PC-3 (cell line): ENCODE measurements around the gene GZF1. TPM values are rescaled to one million over a fixed set of nuclear protein-coding genes. Genes with fewer than 3 reads are reported as not detected.
A peak's percentile ranks its signal among the peaks of the same experiment; 100 is the strongest.

Source experiments
- ATAC-seq: fragments of 200-7000 bp; cut with Tn5 transposase; 2 replicates; pipeline ENCODE4 v1.9.1; 2020; ENCODE audit warnings: mild to moderate bottlenecking, moderate library complexity
- BruUV-seq: library from RNA; stranded (reverse); fragments of 400-500 nt; replicated peaks from 2 replicates; lab custom pipeline; 2021; lab: Mats Ljungman, UMichigan
- CTCF ChIA-PET: fragments of 300-600 bp; sonication (Branson Sonifier 250); formaldehyde crosslinking; loops from one replicate; lab custom pipeline; 2022; ENCODE audit warnings: antibody characterized with exemption; lab: Charles Lee
- POLR2A ChIA-PET: fragments of 300-600 bp; sonication (Branson Sonifier 250); formaldehyde crosslinking; loops from one replicate; lab custom pipeline; 2022; ENCODE audit warnings: antibody characterized with exemption; ENCODE audit not compliant: unreplicated experiment; lab: Charles Lee
- DNase-seq: peaks from one replicate; pipeline ENCODE4 v3.0.0-alpha.2; 2015
- H2AFZ ChIP-seq: fragments of 300-600 bp; sonication (generic); 2 replicates; pipeline ENCODE4 v1.6.0; 2016; ENCODE audit warnings: antibody characterized with exemption, low read length
- H3F3A ChIP-seq: fragments of 300-600 bp; sonication (generic); one replicate; pipeline ENCODE4 v1.6.0; 2017; ENCODE audit warnings: antibody characterized with exemption, low read length, control low read depth, mild to moderate bottlenecking; ENCODE audit not compliant: unreplicated experiment
- H3K27ac ChIP-seq: fragments of 300-600 bp; sonication (generic); 2 replicates; pipeline ENCODE4 v1.5.1; 2016; ENCODE audit warnings: mild to moderate bottlenecking, low read length
- H3K27me3 ChIP-seq: fragments of 300-600 bp; sonication (generic); 2 replicates; pipeline ENCODE4 v1.6.1; 2016; ENCODE audit warnings: low read length, mixed read lengths
- H3K36me3 ChIP-seq: fragments of 300-600 bp; sonication (generic); 2 replicates; pipeline ENCODE4 v1.6.1; 2016; ENCODE audit warnings: low read depth, mixed run types, low read length, mixed read lengths
- H3K4me1 ChIP-seq: fragments of 300-600 bp; sonication (generic); 2 replicates; pipeline ENCODE4 v1.5.1; 2016; ENCODE audit warnings: low read length; ENCODE audit not compliant: insufficient read depth
- H3K4me2 ChIP-seq: fragments of 300-600 bp; sonication (generic); 2 replicates; pipeline ENCODE4 v1.6.0; 2016; ENCODE audit warnings: low read length
- H3K4me3 ChIP-seq: fragments of 300-600 bp; sonication (generic); 2 replicates; pipeline ENCODE4 v1.5.1; 2016; ENCODE audit warnings: mild to moderate bottlenecking, low read length, mixed read lengths
- H3K79me2 ChIP-seq: fragments of 300-600 bp; sonication (generic); 2 replicates; pipeline ENCODE4 v1.6.1; 2017; ENCODE audit warnings: low read length, mixed read lengths
- H3K9ac ChIP-seq: fragments of 300-600 bp; sonication (generic); 2 replicates; pipeline ENCODE4 v1.6.0; 2016; ENCODE audit warnings: mild to moderate bottlenecking, low read length
- H3K9me2 ChIP-seq: fragments of 300-600 bp; sonication (generic); replicated peaks from 2 replicates; pipeline ENCODE4 v1.6.1; 2016; ENCODE audit warnings: mixed run types, low read length, mixed read lengths
- H3K9me3 ChIP-seq: fragments of 300-600 bp; sonication (generic); 2 replicates; pipeline ENCODE4 v1.6.1; 2016; ENCODE audit warnings: low read length, mixed read lengths
- H4K20me1 ChIP-seq: fragments of 300-600 bp; sonication (generic); 2 replicates; pipeline ENCODE4 v1.6.1; 2016; ENCODE audit warnings: low read length, mixed read lengths
- EZH2 ChIP-seq: fragments of 300-600 bp; sonication (generic); IDR thresholded peaks from one replicate; pipeline ENCODE4 v1.6.1; 2017; ENCODE audit warnings: antibody characterized with exemption, mild to moderate bottlenecking, low read length; ENCODE audit not compliant: unreplicated experiment
- EZH2phosphoT487 ChIP-seq: fragments of 300-600 bp; sonication (generic); IDR thresholded peaks from 2 replicates; pipeline ENCODE4 v1.6.1; 2018; ENCODE audit warnings: mild to moderate bottlenecking, antibody characterized with exemption, low read length, borderline replicate concordance
- intact Hi-C: fragments of 100-400 bp; cut with micrococcal nuclease; formaldehyde crosslinking; loops from 2 replicates; pipeline ENCODE4 v1.9.0; 2023
- total RNA-seq: library from RNA; depleted of rRNA; stranded (reverse); fragments of >200 nt; gene quantifications from 2 replicates; pipeline ENCODE4 v1.2.3, GENCODE V29; 2014
- TF ChIP-seq, protein P1 (sequence below): fragments of 300-600 bp; sonication (generic); conservative IDR thresholded peaks from 2 replicates; pipeline ENCODE4 v1.5.1; 2017; ENCODE audit warnings: antibody characterized with exemption, low read depth, mild to moderate bottlenecking, low read length

GZF1 gene
- total RNA-seq, 1 experiment from 2014 or later, result 16.0 TPM

DNA sequence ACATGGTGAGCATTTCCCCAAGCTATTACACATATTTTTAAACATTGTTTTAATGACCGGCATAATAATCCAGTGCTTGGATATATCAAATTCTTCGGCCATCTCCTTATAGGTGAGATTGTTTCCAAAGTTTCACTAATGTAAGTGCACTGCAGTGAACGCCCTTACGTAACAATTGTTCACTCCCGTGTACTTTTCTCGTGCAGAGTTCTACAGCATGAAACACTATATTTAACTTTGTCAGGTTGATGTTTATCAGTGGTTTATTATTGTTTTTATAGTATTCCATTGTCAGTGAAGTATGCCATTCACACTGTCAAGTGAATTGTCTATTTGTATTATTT lies 3.4 kb upstream of the GZF1 start:
- no peak for DNase-seq
- TF ChIP-seq EZH2phosphoT487, result no peak
- TF ChIP-seq EZH2, result no peak
- peaks cover 18% of the 10 kb centered on the region; the same call in 1 of the 2 replicates for H3K36me3 ChIP-seq
- peak overlapping the region; percentile 92 for H3K4me2 ChIP-seq
- H3K9me3 ChIP-seq, result no peaks in the 10 kb centered on the region
- POLR2A ChIA-PET, result interaction anchor here (0.6 to 1.8 kb wide), 3 partner anchors 8 to 63 kb away, joined by 3 to 20 read pairs (median 9); partner anchors contain the start of genes NAPB and NXT1
- peaks cover 41% of the 10 kb centered on the region for H3K79me2 ChIP-seq
- no peaks in the 10 kb centered on the region for H3K27me3 ChIP-seq
- no peak for ATAC-seq
- BruUV-seq, result no TSS peak
- peak overlapping the region; percentile 43 for H3K9ac ChIP-seq
- peak overlapping the region; percentile 70 for H3K4me3 ChIP-seq
- H4K20me1 ChIP-seq, result peaks cover 15% of the 10 kb centered on the region
- intact Hi-C loops, result loop anchor here (1.0 to 10.0 kb wide), 2 partner anchors 8 to 974 kb away; partner anchors contain the start of gene NXT1
- peak overlapping the region; percentile 88 for H2AFZ ChIP-seq
- CTCF ChIA-PET, result interaction anchor here (1.2 kb wide), 2 partner anchors 9 to 63 kb away, joined by 4 to 13 read pairs; partner anchors contain the start of gene NAPB
- H3K4me1 ChIP-seq, result peaks cover 32% of the 10 kb centered on the region
- H3K27ac ChIP-seq, result peak overlapping the region; percentile 26
- no peaks in the 10 kb centered on the region for H3K9me2 ChIP-seq
- peaks cover 8% of the 10 kb centered on the region for H3F3A ChIP-seq

DNA sequence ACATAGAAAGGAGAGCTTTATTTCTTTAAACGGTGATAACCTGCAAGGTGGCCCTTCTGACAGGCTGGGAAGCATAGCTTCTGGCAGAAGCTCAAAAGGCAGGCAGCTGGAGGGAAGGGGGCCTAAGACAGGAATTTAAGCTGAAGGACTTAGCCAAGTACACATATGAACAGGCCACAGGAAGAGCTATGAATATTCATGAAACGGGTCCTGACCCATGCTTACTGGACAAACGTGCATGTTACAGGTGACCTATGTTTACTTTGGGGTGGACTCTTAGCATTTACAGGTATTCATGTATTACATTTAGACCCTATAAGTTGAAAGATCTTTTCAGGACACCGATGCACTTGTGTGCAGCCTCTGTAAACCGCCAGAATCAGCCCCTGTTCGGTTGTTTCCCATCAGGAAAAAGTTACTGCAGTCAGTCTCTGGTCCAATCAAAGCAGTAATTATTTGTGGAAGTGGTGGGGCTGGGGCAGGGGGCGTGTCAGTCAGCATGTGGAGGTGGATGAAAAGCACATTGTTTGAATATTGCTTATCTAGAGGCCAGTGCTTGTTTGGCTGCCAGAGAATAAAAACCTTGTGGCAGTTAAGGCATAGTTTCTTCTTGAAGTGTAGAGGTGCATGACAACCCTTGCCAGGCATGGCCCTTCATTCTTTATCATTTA lies 2.9 kb upstream of the GZF1 start:
- ATAC-seq (no peak), DNase-seq (no peak)
- ChIA-PET CTCF (no interaction called here), POLR2A (interaction anchor here (1.8 kb wide), 1 partner anchor 9 kb away, joined by 20 read pairs; the partner anchor contains the start of gene NXT1)
- no peak overlapping the region; the same call in 1 of the 2 replicates for H3K9ac ChIP-seq
- intact Hi-C loops, result loop anchor here (1.0 to 10.0 kb wide), 2 partner anchors 9 to 974 kb away; partner anchors contain the start of gene NXT1
- H3K4me3 ChIP-seq, result peak overlapping the region; percentile 70
- no TSS peak for BruUV-seq
- peaks cover 41% of the 10 kb centered on the region for H3K79me2 ChIP-seq
- peak overlapping the region; percentile 92 for H3K4me2 ChIP-seq
- H2AFZ ChIP-seq, result peak overlapping the region; percentile 88
- H4K20me1 ChIP-seq, result peaks cover 14% of the 10 kb centered on the region
- H3K27me3 ChIP-seq, result no peaks in the 10 kb centered on the region
- no peak overlapping the region for H3K27ac ChIP-seq
- peaks cover 8% of the 10 kb centered on the region for H3F3A ChIP-seq
- no peaks in the 10 kb centered on the region for H3K9me2 ChIP-seq
- TF ChIP-seq EZH2phosphoT487, result no peak
- TF ChIP-seq, protein P1, sequence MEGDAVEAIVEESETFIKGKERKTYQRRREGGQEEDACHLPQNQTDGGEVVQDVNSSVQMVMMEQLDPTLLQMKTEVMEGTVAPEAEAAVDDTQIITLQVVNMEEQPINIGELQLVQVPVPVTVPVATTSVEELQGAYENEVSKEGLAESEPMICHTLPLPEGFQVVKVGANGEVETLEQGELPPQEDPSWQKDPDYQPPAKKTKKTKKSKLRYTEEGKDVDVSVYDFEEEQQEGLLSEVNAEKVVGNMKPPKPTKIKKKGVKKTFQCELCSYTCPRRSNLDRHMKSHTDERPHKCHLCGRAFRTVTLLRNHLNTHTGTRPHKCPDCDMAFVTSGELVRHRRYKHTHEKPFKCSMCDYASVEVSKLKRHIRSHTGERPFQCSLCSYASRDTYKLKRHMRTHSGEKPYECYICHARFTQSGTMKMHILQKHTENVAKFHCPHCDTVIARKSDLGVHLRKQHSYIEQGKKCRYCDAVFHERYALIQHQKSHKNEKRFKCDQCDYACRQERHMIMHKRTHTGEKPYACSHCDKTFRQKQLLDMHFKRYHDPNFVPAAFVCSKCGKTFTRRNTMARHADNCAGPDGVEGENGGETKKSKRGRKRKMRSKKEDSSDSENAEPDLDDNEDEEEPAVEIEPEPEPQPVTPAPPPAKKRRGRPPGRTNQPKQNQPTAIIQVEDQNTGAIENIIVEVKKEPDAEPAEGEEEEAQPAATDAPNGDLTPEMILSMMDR, result no peak
- no peak for TF ChIP-seq EZH2
- peaks cover 38% of the 10 kb centered on the region for H3K4me1 ChIP-seq
- no peaks in the 10 kb centered on the region for H3K9me3 ChIP-seq
- peaks cover 13% of the 10 kb centered on the region; the same call in 1 of the 2 replicates for H3K36me3 ChIP-seq

DNA sequence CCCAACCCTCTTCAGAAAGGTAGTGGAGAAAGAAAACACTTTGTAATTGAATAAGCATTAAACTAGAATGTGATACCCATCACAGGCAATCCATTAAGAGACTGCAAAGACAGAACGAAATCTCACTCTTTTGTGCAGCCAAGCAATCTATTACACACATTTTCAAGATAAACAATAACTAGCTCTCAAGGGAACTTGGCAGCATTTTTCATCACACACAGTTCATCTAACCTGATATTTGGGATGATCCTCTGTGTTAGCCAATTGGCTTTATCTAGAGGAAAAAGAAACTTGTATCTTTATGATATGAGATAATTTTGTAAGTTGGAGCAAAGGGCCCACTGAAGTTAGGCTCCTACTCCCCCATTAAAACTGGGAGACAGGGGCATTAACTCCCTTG lies 1.5 kb upstream of the GZF1 start:
- POLR2A ChIA-PET, result no interaction called here
- Histone ChIP-seq H3K36me3 (peaks cover 6% of the 10 kb centered on the region; the same call in 1 of the 2 replicates), H3F3A (peaks cover 8% of the 10 kb centered on the region), H3K27me3 (no peaks in the 10 kb centered on the region), H3K9me2 (no peaks in the 10 kb centered on the region), H3K79me2 (peaks cover 41% of the 10 kb centered on the region), H2AFZ (no peak overlapping the region), H4K20me1 (peaks cover 14% of the 10 kb centered on the region), H3K4me3 (no peak overlapping the region), H3K27ac (no peak overlapping the region), H3K4me1 (peaks cover 41% of the 10 kb centered on the region), H3K4me2 (peak overlapping the region; percentile 90), H3K9me3 (no peaks in the 10 kb centered on the region), H3K9ac (peak overlapping the region; percentile 82; the same call in 1 of the 2 replicates)
- CTCF ChIA-PET, result interaction anchor here (1.2 kb wide), 1 partner anchor 11 kb away, joined by 7 read pairs; no protein-coding TSS in a partner anchor
- TF ChIP-seq EZH2 (no peak), EZH2phosphoT487 (no peak)
- TF ChIP-seq, protein P1, result no peak
- DNase-seq (no peak), ATAC-seq (no peak)
- intact Hi-C loops, result loop anchor here (5.0 kb wide), 2 partner anchors 267 to 778 kb away; partner anchors contain the start of gene FOXA2
- BruUV-seq, result no TSS peak
